Stimulated activated naive CD8-positive, alpha-beta T cell treated with anti-CD3 and anti-CD28 coated beads, Interleukin-15, Interleukin-2, amounts not matched to agents 100 ng/mL and 50 ng/mL, for 24 hours (primary cell): ENCODE data around the gene IRF1.

ENCODE experiments used
- H3K27ac Mint-ChIP-seq: one replicate; pipeline ENCODE4 v1.8.0; 2021; ENCODE audit warnings: mild to moderate bottlenecking, mixed read lengths
- H3K27me3 Mint-ChIP-seq: one replicate; pipeline ENCODE4 v1.8.0; 2021; ENCODE audit warnings: mixed read lengths
- H3K36me3 Mint-ChIP-seq: one replicate; pipeline ENCODE4 v1.8.0; 2021; ENCODE audit warnings: low read depth, mixed read lengths
- H3K4me1 Mint-ChIP-seq: one replicate; pipeline ENCODE4 v1.8.0; 2021; ENCODE audit warnings: low read depth, mixed read lengths
- H3K4me3 Mint-ChIP-seq: one replicate; pipeline ENCODE4 v1.8.0; 2021; ENCODE audit warnings: mild to moderate bottlenecking, mixed read lengths
- H3K9me3 Mint-ChIP-seq: one replicate; pipeline ENCODE4 v1.8.0; 2021; ENCODE audit warnings: mixed read lengths

IRF1 gene

GRCh38 chr5:132458226-132458560 is 32.4 kb downstream of the IRF1 start:
- no peaks in the 10 kb centered on the region for H3K9me3 Mint-ChIP-seq
- H3K4me3 Mint-ChIP-seq: peak overlapping the region; percentile 25
- no peaks in the 10 kb centered on the region for H3K27me3 Mint-ChIP-seq
- peak overlapping the region; percentile 81 for H3K27ac Mint-ChIP-seq
- H3K4me1 Mint-ChIP-seq: peaks cover 97% of the 10 kb centered on the region
- peaks cover 43% of the 10 kb centered on the region for H3K36me3 Mint-ChIP-seq

GRCh38 chr5:132457371-132458225 is 33.0 kb downstream of the IRF1 start:
- no peaks in the 10 kb centered on the region for H3K9me3 Mint-ChIP-seq

GRCh38 chr5:132456987-132457361 is 33.6 kb downstream of the IRF1 start:
- no peaks in the 10 kb centered on the region for H3K9me3 Mint-ChIP-seq
- H3K4me3 Mint-ChIP-seq: peak overlapping the region; percentile 69
- peaks cover 44% of the 10 kb centered on the region for H3K36me3 Mint-ChIP-seq
- H3K27ac Mint-ChIP-seq: peak overlapping the region; percentile 81
- H3K27me3 Mint-ChIP-seq: no peaks in the 10 kb centered on the region
- H3K4me1 Mint-ChIP-seq: peaks cover 95% of the 10 kb centered on the region

More at GRCh38 chr5:132457371-132458225, 33.0 kb downstream of the IRF1 start:
- Mint-ChIP-seq H3K4me1 (peaks cover 97% of the 10 kb centered on the region), H3K4me3 (peak overlapping the region; percentile 69), H3K36me3 (peaks cover 42% of the 10 kb centered on the region), H3K27ac (peak overlapping the region; percentile 81), H3K27me3 (no peaks in the 10 kb centered on the region)

- H3K4me1 Mint-ChIP-seq: peaks cover 91% of the 10 kb centered on the region
- H3K4me3 Mint-ChIP-seq: peak overlapping the region; percentile 69
- H3K9me3 Mint-ChIP-seq: no peaks in the 10 kb centered on the region
- peak overlapping the region; percentile 81 for H3K27ac Mint-ChIP-seq
- H3K36me3 Mint-ChIP-seq: peaks cover 41% of the 10 kb centered on the region
- H3K27me3 Mint-ChIP-seq: no peaks in the 10 kb centered on the region
These were observed 34.1 kb downstream of the IRF1 start for GRCh38 chr5:132456296-132456986.

- Mint-ChIP-seq H3K36me3 (peaks cover 37% of the 10 kb centered on the region), H3K4me1 (peaks cover 85% of the 10 kb centered on the region), H3K9me3 (no peaks in the 10 kb centered on the region), H3K4me3 (peak overlapping the region; percentile 69), H3K27me3 (no peaks in the 10 kb centered on the region), H3K27ac (peak overlapping the region; percentile 81)
These were observed 34.9 kb downstream of the IRF1 start for GRCh38 chr5:132455614-132456115.

GRCh38 chr5:132454361-132454760 is 36.2 kb downstream of the IRF1 start:
- no peak overlapping the region for H3K27ac Mint-ChIP-seq
- no peaks in the 10 kb centered on the region for H3K27me3 Mint-ChIP-seq
- peaks cover 40% of the 10 kb centered on the region for H3K36me3 Mint-ChIP-seq
- H3K4me3 Mint-ChIP-seq: no peak overlapping the region
- H3K9me3 Mint-ChIP-seq: no peaks in the 10 kb centered on the region
- peaks cover 72% of the 10 kb centered on the region for H3K4me1 Mint-ChIP-seq

GRCh38 chr5:132451387-132451786 is 39.2 kb downstream of the IRF1 start:
- no peaks in the 10 kb centered on the region for H3K27me3 Mint-ChIP-seq
- H3K4me1 Mint-ChIP-seq: peaks cover 65% of the 10 kb centered on the region
- H3K36me3 Mint-ChIP-seq: peaks cover 55% of the 10 kb centered on the region
- no peak overlapping the region for H3K4me3 Mint-ChIP-seq
- peaks cover 4% of the 10 kb centered on the region for H3K9me3 Mint-ChIP-seq
- no peak overlapping the region for H3K27ac Mint-ChIP-seq

- H3K4me3 Mint-ChIP-seq: no peak overlapping the region
These were observed 41.5 kb downstream of the IRF1 start for GRCh38 chr5:132449060-132449459.

GRCh38 chr5:132447196-132447595 is 43.4 kb downstream of the IRF1 start:
- Mint-ChIP-seq H3K36me3 (peaks cover 43% of the 10 kb centered on the region), H3K27me3 (no peaks in the 10 kb centered on the region), H3K4me1 (peaks cover 59% of the 10 kb centered on the region), H3K9me3 (peaks cover 4% of the 10 kb centered on the region), H3K4me3 (no peak overlapping the region), H3K27ac (peak overlapping the region; percentile 22)

More at GRCh38 chr5:132449060-132449459, 41.5 kb downstream of the IRF1 start:
- Mint-ChIP-seq H3K9me3 (peaks cover 4% of the 10 kb centered on the region), H3K4me1 (peaks cover 63% of the 10 kb centered on the region), H3K36me3 (peaks cover 59% of the 10 kb centered on the region), H3K27ac (no peak overlapping the region), H3K27me3 (no peaks in the 10 kb centered on the region)

GRCh38 chr5:132446621-132447020 is 44.0 kb downstream of the IRF1 start:
- peaks cover 4% of the 10 kb centered on the region for H3K9me3 Mint-ChIP-seq
- peaks cover 41% of the 10 kb centered on the region for H3K36me3 Mint-ChIP-seq
- peaks cover 64% of the 10 kb centered on the region for H3K4me1 Mint-ChIP-seq
- H3K27ac Mint-ChIP-seq: no peak overlapping the region
- H3K27me3 Mint-ChIP-seq: no peaks in the 10 kb centered on the region
- no peak overlapping the region for H3K4me3 Mint-ChIP-seq

GRCh38 chr5:132445930-132446329 is 44.6 kb downstream of the IRF1 start:
- no peak overlapping the region for H3K4me3 Mint-ChIP-seq
- no peak overlapping the region for H3K27ac Mint-ChIP-seq
- peaks cover 71% of the 10 kb centered on the region for H3K4me1 Mint-ChIP-seq
- H3K27me3 Mint-ChIP-seq: no peaks in the 10 kb centered on the region
- H3K36me3 Mint-ChIP-seq: peaks cover 40% of the 10 kb centered on the region
- H3K9me3 Mint-ChIP-seq: peaks cover 4% of the 10 kb centered on the region

- Mint-ChIP-seq H3K9me3 (peaks cover 4% of the 10 kb centered on the region), H3K36me3 (peaks cover 37% of the 10 kb centered on the region), H3K27ac (no peak overlapping the region)
These were observed 45.0 kb downstream of the IRF1 start for GRCh38 chr5:132445640-132445923.

GRCh38 chr5:132444841-132445639 is 45.5 kb downstream of the IRF1 start:
- peaks cover 80% of the 10 kb centered on the region for H3K4me1 Mint-ChIP-seq
- no peak overlapping the region for H3K27ac Mint-ChIP-seq
- H3K27me3 Mint-ChIP-seq: no peaks in the 10 kb centered on the region
- peaks cover 4% of the 10 kb centered on the region for H3K9me3 Mint-ChIP-seq
- H3K4me3 Mint-ChIP-seq: no peak overlapping the region
- peaks cover 33% of the 10 kb centered on the region for H3K36me3 Mint-ChIP-seq

More at GRCh38 chr5:132445640-132445923, 45.0 kb downstream of the IRF1 start:
- Mint-ChIP-seq H3K4me3 (no peak overlapping the region), H3K4me1 (peaks cover 75% of the 10 kb centered on the region), H3K27me3 (no peaks in the 10 kb centered on the region)

GRCh38 chr5:132444061-132444460 is 46.5 kb downstream of the IRF1 start:
- Mint-ChIP-seq H3K9me3 (peaks cover 4% of the 10 kb centered on the region), H3K4me3 (no peak overlapping the region), H3K4me1 (peaks cover 90% of the 10 kb centered on the region), H3K27me3 (no peaks in the 10 kb centered on the region), H3K27ac (no peak overlapping the region), H3K36me3 (peaks cover 35% of the 10 kb centered on the region)
